Measurements from ENCODE around the gene PADI6.

The PADI6 gene

GRCh38 chr1:17358557-17358956, 13.4 kb upstream of the PADI6 start:
- no peak for DNase-seq

DNA sequence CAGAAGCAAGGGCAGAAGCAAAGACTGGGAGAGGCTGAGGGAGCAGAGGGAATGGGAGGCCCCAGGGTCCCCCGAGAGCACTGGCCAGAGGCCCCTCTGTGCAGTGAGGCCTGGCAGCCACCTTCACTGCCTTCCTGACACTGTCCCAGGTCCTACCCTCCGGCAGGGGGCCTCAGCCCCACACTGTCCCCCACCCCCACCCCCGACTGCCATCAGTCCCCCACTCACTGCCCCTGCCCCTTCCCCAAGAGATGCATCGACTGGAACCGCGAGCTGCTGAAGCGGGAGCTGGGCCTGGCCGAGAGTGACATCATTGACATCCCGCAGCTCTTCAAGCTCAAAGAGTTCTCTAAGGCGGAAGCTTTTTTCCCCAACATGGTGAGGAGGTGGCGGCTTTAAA, 13.0 kb upstream of the PADI6 start:
- DNase-seq = no peak

GRCh38 chr1:17359808-17360207, 12.2 kb upstream of the PADI6 start:
- no peak for DNase-seq

GRCh38 chr1:17360272-17360956, 11.6 kb upstream of the PADI6 start:
- DNase-seq = no peak

GRCh38 chr1:17361687-17362086, 10.3 kb upstream of the PADI6 start:
- no peak for DNase-seq

- no peak for DNase-seq
Measured at GRCh38 chr1:17363351-17363750, 8.6 kb upstream of the PADI6 start.

DNA sequence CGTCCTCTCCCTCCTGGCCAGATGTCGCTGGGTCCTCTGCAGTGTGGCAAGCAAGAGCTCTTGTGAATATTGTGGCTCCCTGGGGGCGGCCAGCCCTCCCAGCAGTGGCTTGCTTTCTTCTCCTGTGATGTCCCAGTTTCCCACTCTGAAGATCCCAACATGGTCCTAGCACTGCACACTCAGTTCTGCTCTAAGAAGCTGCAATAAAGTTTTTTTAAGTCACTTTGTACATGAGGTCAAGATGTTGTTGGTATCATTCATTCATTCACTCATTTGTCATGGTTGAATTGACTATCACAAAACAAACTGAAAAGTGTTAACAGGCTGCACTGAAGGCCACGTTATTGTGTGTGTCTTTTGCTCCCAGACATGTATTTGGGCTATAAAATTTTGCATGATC, 8.2 kb upstream of the PADI6 start:
- no peak for DNase-seq

GRCh38 chr1:17365293-17365692, 6.7 kb upstream of the PADI6 start:
- DNase-seq = no peak

GRCh38 chr1:17369466-17369865, 2.5 kb upstream of the PADI6 start:
- DNase-seq = no peak

DNA sequence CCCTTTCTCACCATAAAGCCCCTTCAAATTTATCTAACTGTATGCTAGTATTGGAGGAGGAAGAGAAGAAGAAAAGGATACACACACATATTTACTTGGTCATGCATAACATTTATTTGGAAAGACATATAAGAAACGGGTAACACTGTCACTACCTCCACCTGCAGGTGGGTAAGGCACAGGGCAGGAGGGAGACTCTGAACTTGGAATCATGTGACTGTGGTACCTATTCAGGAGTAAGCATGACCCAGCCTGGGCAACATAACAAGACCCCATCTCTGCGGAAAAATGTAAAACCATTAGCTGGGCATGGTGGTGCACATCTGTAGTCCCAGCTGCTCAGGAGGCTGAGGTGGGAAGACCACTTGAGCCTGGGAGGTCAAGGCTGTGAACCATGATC, 1.4 kb upstream of the PADI6 start:
- DNase-seq = no peak

GRCh38 chr1:17372955-17373354, 959 bp downstream of the PADI6 start:
- no peak for DNase-seq

GRCh38 chr1:17375651-17376050, 3.7 kb downstream of the PADI6 start:
- no peak for DNase-seq

GRCh38 chr1:17377325-17377953, 5.4 kb downstream of the PADI6 start:
- DNase-seq = no peak

DNA sequence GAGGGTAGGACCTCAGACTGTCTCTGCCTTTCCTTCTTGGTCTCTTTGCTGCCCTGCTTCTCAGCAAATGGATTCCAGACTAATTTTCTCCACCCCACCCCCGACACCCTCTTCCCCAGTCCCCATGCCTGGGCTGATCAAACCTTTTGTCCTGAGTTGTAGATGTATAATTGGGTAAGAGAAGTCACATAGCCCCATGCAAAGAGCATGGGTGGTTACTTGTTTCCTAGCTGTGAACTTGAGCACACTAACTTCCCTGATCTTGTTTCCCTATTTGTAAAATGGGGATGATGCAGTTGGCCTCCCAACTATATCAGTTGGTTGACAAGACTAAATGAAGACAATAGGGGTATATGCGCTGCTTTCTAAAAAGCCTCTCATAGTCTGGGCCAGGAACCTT, 9.2 kb downstream of the PADI6 start:
- DNase-seq = no peak

DNA sequence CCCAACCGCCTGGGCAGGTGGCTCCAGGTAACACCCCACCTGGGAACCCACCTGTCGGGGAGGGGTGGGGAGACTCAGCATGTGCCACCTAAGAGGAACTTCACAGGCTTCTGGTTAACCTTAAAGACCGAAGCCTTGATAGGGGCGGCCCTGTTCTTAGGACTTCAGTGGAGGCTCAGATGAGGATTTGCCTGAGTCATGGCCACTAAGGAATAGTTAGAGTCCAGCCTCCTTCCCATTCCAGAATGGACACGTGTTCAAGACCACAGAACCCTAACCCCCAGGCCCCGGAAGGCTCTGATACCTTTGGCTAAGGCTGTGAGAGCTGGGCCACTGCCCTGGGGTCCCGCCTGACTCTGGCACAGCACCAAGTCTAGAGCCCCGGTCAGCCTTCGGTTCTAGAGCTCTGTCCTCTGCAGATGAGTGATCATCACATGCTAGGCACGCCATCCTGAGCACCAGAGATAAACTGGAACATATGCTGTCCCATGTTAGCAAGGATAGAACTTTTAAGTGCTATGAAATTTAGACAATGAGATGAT, 20.3 kb downstream of the PADI6 start:
- no peak for DNase-seq

GRCh38 chr1:17393230-17393629, 21.2 kb downstream of the PADI6 start:
- no peak for DNase-seq

DNA sequence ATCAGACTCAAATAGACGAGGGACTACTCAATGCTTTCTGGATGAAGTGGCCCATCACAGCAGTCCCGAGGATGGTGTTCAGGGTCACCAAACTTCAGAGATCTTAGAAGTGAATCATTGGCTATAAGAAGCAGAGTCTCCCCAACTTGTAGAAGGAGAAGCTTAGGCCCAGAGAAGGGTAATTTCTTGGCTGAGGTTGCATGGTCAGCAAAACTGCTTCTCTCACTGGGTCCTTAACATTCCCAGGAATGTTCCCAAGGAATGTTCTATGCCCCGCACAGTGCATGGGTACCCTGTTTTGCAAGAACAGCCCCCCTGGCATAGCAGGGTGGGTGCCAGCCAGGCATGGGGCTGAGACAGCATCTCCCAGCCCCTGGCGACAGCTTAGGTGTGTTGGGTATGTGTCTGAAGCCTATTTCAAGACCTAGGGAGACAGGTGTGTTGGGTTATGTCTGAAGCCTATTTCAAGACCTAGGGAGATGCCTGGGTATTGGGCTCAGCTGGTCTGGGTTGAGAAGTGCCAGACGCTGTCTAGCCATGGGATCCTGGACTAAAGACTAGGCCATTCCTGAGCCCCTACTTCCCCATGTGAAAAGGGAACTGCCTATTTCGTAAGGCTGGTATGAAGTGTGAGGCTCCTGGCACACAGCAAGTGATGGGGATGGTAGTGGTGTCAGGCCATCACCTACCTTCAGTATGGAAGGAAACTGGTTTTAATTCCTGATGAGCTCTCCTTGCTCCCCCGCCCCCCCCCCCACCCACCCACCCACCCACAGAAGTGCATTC, 26.1 kb downstream of the PADI6 start:
- no peak for DNase-seq

- DNase-seq = no peak
Measured at GRCh38 chr1:17400725-17401341, 28.8 kb downstream of the PADI6 start.

DNA sequence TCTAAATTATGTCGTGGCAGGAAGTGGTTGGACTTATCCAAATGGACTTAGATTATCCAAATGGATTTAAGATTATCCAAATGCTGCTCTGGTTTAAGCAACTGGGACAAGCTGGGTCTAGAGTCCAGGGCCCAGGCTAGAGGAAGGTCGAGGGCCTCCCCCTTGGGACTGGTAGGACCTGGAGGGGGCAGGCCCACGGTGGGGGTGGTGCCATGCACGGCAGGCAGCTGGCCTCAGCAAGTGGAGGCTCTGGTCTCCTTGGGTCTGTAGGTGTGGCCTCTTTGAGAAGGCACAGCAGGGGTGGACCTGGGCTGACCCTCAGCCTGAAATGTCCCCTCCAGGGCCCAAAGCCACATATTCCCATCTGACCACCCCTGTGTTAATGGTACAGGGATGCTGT, 29.8 kb downstream of the PADI6 start:
- DNase-seq = no peak

DNA sequence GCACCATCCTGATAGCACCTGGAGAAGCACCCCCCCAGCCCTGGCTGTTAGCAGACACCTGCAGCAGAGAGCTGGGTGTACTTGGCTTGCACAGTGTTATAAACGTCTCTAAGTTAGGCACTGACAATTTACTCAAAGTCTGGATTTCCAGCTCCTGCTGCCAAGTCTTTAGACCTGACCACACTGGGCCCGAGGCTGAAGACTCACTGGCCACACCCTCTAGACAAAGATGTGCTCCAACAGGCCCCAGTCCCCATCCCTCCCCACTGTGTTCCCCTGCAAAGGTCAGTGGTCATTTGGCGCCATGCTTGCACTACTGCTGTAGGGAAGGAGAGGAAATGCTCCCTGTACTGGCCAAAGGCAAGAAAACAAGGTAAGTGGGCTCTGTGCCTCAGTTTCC, 31.1 kb downstream of the PADI6 start:
- DNase-seq = no peak

GRCh38 chr1:17404034-17404684, 32.2 kb downstream of the PADI6 start:
- no peak for DNase-seq

- DNase-seq = no peak
Measured at GRCh38 chr1:17404820-17405219, 32.8 kb downstream of the PADI6 start.

Data from T1000 (cell line).